KMS-11 (cell line): ENCODE measurements around the gene INTS15.

Source experiments
- H2AFZ ChIP-seq: fragments of 200-600 bp; sonication (generic); 2 replicates; pipeline ENCODE4 v1.6.1; 2016; ENCODE audit warnings: antibody characterized with exemption, mixed run types, low read depth
- H3K27ac ChIP-seq: fragments of 200-600 bp; sonication (generic); 2 replicates; pipeline ENCODE4 v1.6.1; 2016; ENCODE audit warnings: mild to moderate bottlenecking, mixed run types
- H3K27me3 ChIP-seq: fragments of 200-600 bp; sonication (generic); 2 replicates; pipeline ENCODE4 v1.6.1; 2017; ENCODE audit warnings: mild to moderate bottlenecking, low read depth, mixed run types, moderate library complexity; ENCODE audit not compliant: insufficient read depth
- H3K36me3 ChIP-seq: fragments of 200-600 bp; sonication (generic); 2 replicates; pipeline ENCODE4 v1.6.1; 2017; ENCODE audit warnings: mild to moderate bottlenecking, mixed run types; ENCODE audit not compliant: insufficient read depth
- H3K4me1 ChIP-seq: fragments of 200-600 bp; sonication (generic); 2 replicates; pipeline ENCODE4 v1.6.1; 2016; ENCODE audit warnings: mild to moderate bottlenecking, low read depth, mixed run types; ENCODE audit not compliant: poor library complexity, severe bottlenecking
- H3K4me2 ChIP-seq: fragments of 200-600 bp; sonication (generic); 2 replicates; pipeline ENCODE4 v1.7.0; 2016; ENCODE audit warnings: mild to moderate bottlenecking, mixed run types
- H3K4me3 ChIP-seq: fragments of 200-600 bp; sonication (generic); IDR thresholded peaks from 2 replicates; pipeline ENCODE4 v1.6.1; 2017; ENCODE audit warnings: low read depth, low read length, mixed read lengths; ENCODE audit not compliant: insufficient read depth
- H3K79me2 ChIP-seq: fragments of 200-600 bp; sonication (generic); 2 replicates; pipeline ENCODE4 v1.6.1; 2016; ENCODE audit warnings: low read depth, mixed run types; ENCODE audit not compliant: insufficient read depth
- H3K9ac ChIP-seq: fragments of 200-600 bp; sonication (generic); 2 replicates; pipeline ENCODE4 v1.6.1; 2016; ENCODE audit warnings: mild to moderate bottlenecking, mixed run types
- H4K20me1 ChIP-seq: fragments of 200-600 bp; sonication (generic); 2 replicates; pipeline ENCODE4 v1.6.1; 2016; ENCODE audit warnings: mild to moderate bottlenecking, mixed run types; ENCODE audit not compliant: insufficient read depth
- CTCF ChIP-seq: fragments of 200-600 bp; sonication (generic); conservative IDR thresholded peaks from 2 replicates; pipeline ENCODE4 v1.6.1; 2017; ENCODE audit warnings: low read depth, mild to moderate bottlenecking, antibody characterized with exemption, low read length, moderate library complexity, mixed read lengths

The INTS15 gene

GRCh38 chr7:6547400-6547799 lies 42.4 kb upstream of the INTS15 start:
- Histone ChIP-seq H3K4me1 (no peaks in the 10 kb centered on the region), H3K4me2 (no peak overlapping the region), H3K27me3 (no peaks in the 10 kb centered on the region), H3K79me2 (no peaks in the 10 kb centered on the region), H3K36me3 (no peaks in the 10 kb centered on the region), H3K27ac (no peak overlapping the region), H2AFZ (no peak overlapping the region), H4K20me1 (no peaks in the 10 kb centered on the region), H3K9ac (no peak overlapping the region), H3K4me3 (no peak overlapping the region)
- TF ChIP-seq CTCF: no peak

- Histone ChIP-seq H3K27me3 (no peaks in the 10 kb centered on the region), H2AFZ (no peak within 1 kb of the TSS), H3K4me3 (no peak within 1 kb of the TSS), H3K4me2 (no peak within 1 kb of the TSS), H3K4me1 (no peaks in the 10 kb centered on the region), H3K79me2 (no peaks in the 10 kb centered on the region), H3K27ac (no peak within 1 kb of the TSS), H4K20me1 (no peaks in the 10 kb centered on the region), H3K9ac (no peak within 1 kb of the TSS), H3K36me3 (no peaks in the 10 kb centered on the region)
- TF ChIP-seq CTCF: no peak
These were observed 38.8 kb upstream of the INTS15 start, which contains the start of gene GRID2IP for GRCh38 chr7:6551016-6551511. Gene GRID2IP, minus strand, starts transcription at chr7:6551461. Its CDS starts 25 bp downstream, at chr7:6551436.

GRCh38 chr7:6553448-6554044 lies 36.3 kb upstream of the INTS15 start:
- H3K4me2 ChIP-seq: no peak overlapping the region
- H2AFZ ChIP-seq: no peak overlapping the region
- H3K9ac ChIP-seq: no peak overlapping the region
- H4K20me1 ChIP-seq: no peaks in the 10 kb centered on the region
- no peak overlapping the region for H3K4me3 ChIP-seq
- no peaks in the 10 kb centered on the region for H3K36me3 ChIP-seq
- no peak overlapping the region for H3K27ac ChIP-seq
- TF ChIP-seq CTCF: no peak
- no peaks in the 10 kb centered on the region for H3K79me2 ChIP-seq
- no peaks in the 10 kb centered on the region for H3K27me3 ChIP-seq
- no peaks in the 10 kb centered on the region for H3K4me1 ChIP-seq

- Histone ChIP-seq H3K4me2 (no peak overlapping the region), H3K79me2 (no peaks in the 10 kb centered on the region), H3K36me3 (no peaks in the 10 kb centered on the region), H3K27me3 (no peaks in the 10 kb centered on the region), H3K4me3 (no peak overlapping the region), H2AFZ (no peak overlapping the region), H4K20me1 (no peaks in the 10 kb centered on the region), H3K4me1 (no peaks in the 10 kb centered on the region), H3K27ac (no peak overlapping the region), H3K9ac (no peak overlapping the region)
- no peak for TF ChIP-seq CTCF
These were observed 35.0 kb upstream of the INTS15 start for GRCh38 chr7:6554848-6555247.
